GM10266 (cell line): ENCODE measurements around the gene ARL4C.

ENCODE experiments used
- DNase-seq: peaks from one replicate; pipeline ENCODE4 v3.0.0; 2012; ENCODE audit errors: extremely low spot score
- TF ChIP-seq, protein P1 (sequence below): IDR thresholded peaks from 2 replicates; pipeline ENCODE4 v1.5.1; 2012; ENCODE audit warnings: mild to moderate bottlenecking, low read depth; ENCODE audit not compliant: control insufficient read depth, insufficient read depth; ENCODE audit errors: missing control alignments

ARL4C gene, protein sequence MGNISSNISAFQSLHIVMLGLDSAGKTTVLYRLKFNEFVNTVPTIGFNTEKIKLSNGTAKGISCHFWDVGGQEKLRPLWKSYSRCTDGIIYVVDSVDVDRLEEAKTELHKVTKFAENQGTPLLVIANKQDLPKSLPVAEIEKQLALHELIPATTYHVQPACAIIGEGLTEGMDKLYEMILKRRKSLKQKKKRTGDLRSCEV

DNA sequence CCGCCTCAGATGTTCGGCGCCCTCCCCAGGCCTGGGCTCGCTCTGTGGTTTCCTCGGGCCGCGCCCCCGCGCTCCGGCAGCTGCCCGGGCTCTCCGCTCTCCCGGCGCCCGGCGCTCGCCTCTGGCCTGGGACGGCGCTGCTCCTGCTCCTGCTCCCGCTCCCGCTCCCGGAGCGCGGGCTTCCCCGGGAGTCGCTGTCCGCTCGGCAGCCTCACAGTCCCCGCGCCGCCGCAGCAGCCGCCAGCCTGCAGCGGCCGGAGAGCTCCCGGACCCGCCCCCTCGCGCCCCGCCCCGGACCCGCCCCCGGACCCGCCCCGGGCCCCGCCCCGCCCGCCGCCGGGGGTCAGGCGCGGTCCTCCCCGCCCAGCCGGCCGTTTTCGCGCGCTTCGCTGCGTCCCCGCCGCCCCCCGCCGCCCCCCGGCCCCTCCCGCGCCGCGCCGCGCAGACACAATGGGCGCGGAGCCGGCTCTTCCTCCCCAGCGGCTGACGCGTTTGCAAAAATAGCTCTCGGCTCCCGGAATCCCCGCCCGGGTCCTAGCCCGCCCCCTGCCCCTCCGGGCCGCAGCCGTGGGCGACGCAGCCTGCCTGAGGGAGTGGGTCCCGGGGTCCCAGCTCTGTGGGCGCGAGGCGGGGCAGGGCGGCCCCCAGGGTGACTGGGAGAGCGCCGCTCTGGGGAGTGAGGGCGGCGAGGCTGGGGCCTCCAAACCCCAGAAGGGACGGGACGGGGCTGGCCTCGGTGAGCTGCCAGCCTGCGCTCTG is at the start of gene ARL4C:
Gene ARL4C, minus strand, starts transcription at position 247 of the 759 bp plus-strand sequence. CDS start 495 bp downstream, outside the sequence.
- TF ChIP-seq, protein P1, sequence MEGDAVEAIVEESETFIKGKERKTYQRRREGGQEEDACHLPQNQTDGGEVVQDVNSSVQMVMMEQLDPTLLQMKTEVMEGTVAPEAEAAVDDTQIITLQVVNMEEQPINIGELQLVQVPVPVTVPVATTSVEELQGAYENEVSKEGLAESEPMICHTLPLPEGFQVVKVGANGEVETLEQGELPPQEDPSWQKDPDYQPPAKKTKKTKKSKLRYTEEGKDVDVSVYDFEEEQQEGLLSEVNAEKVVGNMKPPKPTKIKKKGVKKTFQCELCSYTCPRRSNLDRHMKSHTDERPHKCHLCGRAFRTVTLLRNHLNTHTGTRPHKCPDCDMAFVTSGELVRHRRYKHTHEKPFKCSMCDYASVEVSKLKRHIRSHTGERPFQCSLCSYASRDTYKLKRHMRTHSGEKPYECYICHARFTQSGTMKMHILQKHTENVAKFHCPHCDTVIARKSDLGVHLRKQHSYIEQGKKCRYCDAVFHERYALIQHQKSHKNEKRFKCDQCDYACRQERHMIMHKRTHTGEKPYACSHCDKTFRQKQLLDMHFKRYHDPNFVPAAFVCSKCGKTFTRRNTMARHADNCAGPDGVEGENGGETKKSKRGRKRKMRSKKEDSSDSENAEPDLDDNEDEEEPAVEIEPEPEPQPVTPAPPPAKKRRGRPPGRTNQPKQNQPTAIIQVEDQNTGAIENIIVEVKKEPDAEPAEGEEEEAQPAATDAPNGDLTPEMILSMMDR, result peak; percentile 21
- DNase-seq, result peak; percentile 89

DNA sequence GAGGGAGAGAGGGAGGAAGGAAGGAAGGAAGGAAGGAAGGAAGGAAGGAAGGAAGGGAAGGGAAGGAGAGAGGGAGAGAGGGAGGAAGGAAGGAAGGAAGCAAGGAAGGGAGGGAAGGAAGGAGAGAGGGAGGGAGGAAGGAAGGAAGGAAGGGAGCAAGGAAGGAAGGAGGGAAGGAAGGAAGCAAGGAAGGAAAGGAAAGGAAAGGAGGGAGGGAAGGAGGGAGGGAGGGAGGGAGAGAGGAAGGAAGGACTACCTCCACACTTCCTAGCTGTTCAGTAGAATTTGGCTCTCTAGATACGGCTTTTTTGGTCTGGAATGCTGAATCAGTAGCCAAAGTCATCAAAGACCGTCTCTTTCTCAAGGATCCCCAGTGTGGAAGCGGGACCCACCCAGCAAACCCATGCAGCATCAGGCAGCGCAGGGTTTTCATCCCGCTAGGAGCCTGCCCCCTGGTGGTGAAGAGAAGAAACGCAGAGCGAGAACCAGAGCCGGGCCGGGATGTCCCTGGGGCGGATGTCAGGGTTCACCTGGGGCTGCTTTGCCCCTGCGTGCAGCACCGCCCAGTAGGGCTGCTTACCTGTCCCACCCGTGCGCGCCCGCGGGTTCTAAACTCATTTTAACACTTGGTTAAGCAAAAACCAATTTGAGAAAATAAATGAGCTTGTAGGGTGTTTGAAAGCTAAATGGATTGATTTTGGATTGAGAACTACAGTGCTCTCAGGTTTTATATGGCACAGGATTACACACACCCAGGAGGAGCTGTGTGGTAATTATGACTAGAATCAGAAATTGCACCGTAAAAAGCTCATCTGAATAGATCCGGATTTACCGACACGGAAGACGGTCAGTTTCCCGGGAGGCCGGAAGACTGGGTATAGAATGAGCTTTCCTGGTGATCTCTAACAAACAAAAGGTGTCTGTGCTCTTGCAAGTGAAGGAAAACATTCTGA is 48.1 kb upstream of the ARL4C start:
- TF ChIP-seq, protein P1, result peak; percentile 83
- peak; percentile 76 for DNase-seq

DNA sequence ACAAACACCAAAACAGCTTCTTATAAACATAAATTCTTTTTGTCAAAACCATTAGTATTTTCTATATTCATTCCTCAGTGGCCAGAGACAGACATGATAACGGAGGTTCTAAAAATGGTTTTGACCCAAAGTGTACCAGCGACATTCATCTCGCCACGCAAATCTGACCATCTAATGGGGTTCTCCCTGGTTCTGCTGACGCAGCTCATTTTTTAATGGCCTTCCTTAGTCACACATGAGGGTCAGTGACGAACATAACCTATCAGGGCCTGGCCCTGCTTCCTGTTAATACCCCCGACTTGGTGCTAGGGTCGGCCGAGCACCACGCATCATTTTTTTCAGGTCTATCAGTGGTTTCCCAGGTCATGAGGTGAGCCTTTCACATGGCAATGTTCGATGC is 45.9 kb upstream of the ARL4C start:
- TF ChIP-seq, protein P1, result no peak
- no peak for DNase-seq

DNA sequence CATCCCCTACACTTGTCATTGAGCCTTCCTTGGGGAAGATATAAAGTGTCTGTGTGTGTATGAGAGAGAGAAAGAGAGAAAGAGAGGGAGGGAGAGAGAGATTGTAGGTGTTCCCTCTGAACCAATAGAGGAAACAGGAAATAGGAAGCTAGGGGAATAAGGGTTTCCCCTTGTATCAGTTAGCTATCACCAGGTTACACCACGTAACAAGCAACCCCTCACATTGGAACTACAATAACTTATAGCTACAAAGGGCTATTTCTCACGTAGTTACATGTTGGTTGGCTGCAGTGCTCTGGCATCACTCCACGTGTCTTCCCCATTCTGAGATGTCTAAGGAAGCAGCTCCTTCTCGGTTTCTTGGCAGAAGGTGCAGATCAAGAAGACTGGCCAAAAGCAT is 41.0 kb upstream of the ARL4C start:
- TF ChIP-seq, protein P1, result no peak
- DNase-seq, result no peak

DNA sequence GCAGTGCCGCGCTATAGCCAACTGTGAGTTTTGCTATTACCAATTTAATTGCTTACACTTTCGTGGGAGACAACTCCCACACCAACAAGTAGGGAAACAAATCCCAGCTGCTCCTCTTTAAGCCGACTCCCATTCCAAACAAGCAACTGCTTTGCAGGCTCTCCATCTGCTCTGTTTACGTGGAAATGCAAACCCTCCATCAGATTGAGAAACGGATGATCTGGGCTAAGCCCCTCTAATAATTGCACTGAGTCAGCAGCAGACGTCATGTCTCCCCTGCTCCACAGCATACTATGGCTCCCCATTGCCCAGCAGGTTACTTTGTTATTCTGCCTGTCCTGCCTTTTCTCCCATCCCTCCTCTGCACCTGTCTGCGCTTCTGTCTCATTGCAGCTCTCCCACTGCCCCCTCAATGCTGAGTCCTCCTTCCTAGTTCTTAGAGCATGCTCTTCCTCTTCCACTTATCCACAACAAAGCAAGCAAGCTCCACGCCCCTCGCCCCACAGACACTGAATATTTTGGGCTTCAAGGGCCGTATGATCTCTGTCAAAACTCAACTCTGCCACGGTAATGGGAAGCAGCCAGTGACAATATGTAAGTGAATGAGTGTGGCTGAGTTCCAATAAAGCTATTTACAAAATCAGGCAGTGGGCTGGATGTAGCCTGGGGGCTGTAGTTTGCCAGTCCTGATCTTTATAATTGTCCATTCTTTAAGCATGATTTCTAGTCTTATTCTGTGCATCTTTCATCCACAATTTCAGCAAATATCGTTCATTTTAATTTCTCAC is 39.5 kb upstream of the ARL4C start:
- DNase-seq, result no peak
- TF ChIP-seq, protein P1, result no peak

DNA sequence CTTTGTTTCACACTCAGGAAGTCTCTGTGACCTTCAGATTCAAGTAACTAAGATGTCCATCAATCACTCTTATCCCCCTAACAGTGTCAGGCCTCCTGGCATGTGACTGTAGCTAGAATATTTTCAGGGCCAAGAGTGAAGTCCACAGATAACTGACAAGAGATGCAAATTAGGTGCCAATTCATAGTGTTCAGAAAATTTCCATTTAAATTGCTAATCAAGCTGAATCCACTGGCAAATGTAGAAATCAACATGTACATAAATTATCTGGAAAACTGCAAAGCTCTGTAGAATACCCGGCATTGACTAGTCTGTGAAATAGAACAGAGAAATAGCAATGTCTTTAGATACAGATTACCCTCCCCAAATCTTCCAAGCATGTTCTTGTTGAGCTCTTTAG is 38.6 kb upstream of the ARL4C start:
- TF ChIP-seq, protein P1, result no peak
- DNase-seq, result no peak
